Psoas muscle (tissue), 8 donors: ENCODE results near the gene PHF20. TPM values are rescaled to one million over a fixed set of nuclear protein-coding genes. Genes with fewer than 3 reads are reported as not detected.
"Not testable (repeated sequence)": the region's sequence is repeated elsewhere in the genome, so short reads cannot be mapped to it uniquely, and the experiment has no call there.

Source experiments
- ATAC-seq, 4 donors: fragments of 200-7000 bp; cut with Tn5 transposase; one replicate each; pipeline ENCODE4 v1.9.1; 2020; ENCODE audit warnings: moderate library complexity in 3 of 4, mild to moderate bottlenecking in 2 of 4
- DNase-seq, 2 donors: peaks; one replicate each; pipeline ENCODE4 v3.0.0-alpha.2; 2020
- H3K27ac ChIP-seq: fragments of 200-600 bp; one replicate; pipeline ENCODE4 v1.8.0; 2022
- H3K27me3 ChIP-seq, 3 donors: fragments of 200-600 bp in 1 of 3; one replicate each; pipeline versions ENCODE4 v1.6.1 to v1.8.0; 2013 to 2022; ENCODE audit warnings: low read length in 2 of 3, mild to moderate bottlenecking in 2 of 3, moderate library complexity in 1 of 3; ENCODE audit not compliant: insufficient read depth in 3 of 3
- H3K36me3 ChIP-seq, 2 donors: fragments of 200-600 bp in 1 of 2; one replicate each; pipeline versions ENCODE4 v1.6.1 to v1.8.0; 2013 to 2022; ENCODE audit warnings: low read depth in 1 of 2, mild to moderate bottlenecking in 1 of 2, moderate library complexity in 1 of 2; ENCODE audit not compliant: insufficient read depth in 1 of 2
- H3K4me1 ChIP-seq: fragments of 200-600 bp; one replicate; pipeline ENCODE4 v1.8.0; 2022
- H3K4me3 ChIP-seq: fragments of 200-600 bp; one replicate; pipeline ENCODE4 v1.8.0; 2022; ENCODE audit warnings: mild to moderate bottlenecking
- H3K9me3 ChIP-seq: fragments of 200-600 bp; one replicate; pipeline ENCODE4 v1.8.0; 2022
- WGBS, 3 donors: extraction: QIAGEN DNeasy Blood & Tissue Kit; methylation state at CpG; one replicate each; pipeline versions ENCODE4 v1.1.6 to v1.1.7; 2013; 5-methylcytosine and 5-hydroxymethylcytosine counted together
- intact Hi-C, 2 donors: fragments of 100-400 bp; cut with DNase I; formaldehyde crosslinking; loops; one replicate each; pipeline versions ENCODE4 v1.11.0 to v1.14.2; 2022
- polyA plus RNA-seq, 3 donors: library from polyadenylated mRNA; stranded (reverse); fragments of 200-250 nt; gene quantifications; one replicate each; pipeline ENCODE4 v1.2.3, GENCODE V29; 2013
- total RNA-seq, 4 donors: library from RNA; stranded (reverse); fragmentation: NEBNext Ultra II Directional in 2 of 4; extraction: Animal tissue kit (Norgen Biotek cat#: 25700) in 2 of 4; gene quantifications; one replicate each; pipeline versions ENCODE4 v1.2.1 to v1.2.4, GENCODE V29; 2021 to 2023
- TF ChIP-seq, protein P1 (sequence below): fragments of 200-600 bp; IDR thresholded peaks from one replicate; pipeline ENCODE4 v1.8.0; 2022; ENCODE audit warnings: antibody characterized with exemption
- donor health status: healthy with polysubstance abuse.
- donor health status: DM: no; HTN: no; CAD: no; lungs with moderate emphysema.
- donor health status: Bipolar disorder and iron deficiency.
- donor health status: healthy.
- donor health status: DM: yes; HTN: yes; CAD: no.
- donor health status: DM: no; HTN: no; CAD: no.
- donor health status: DM: no; HTN: no; CAD: no.
- donor health status: DM: yes; HTN: yes; CAD: no.

Gene PHF20
- total and polyA plus RNA-seq, 7 donors, result 32.1 to 97.9 (median 58.6) TPM

DNA sequence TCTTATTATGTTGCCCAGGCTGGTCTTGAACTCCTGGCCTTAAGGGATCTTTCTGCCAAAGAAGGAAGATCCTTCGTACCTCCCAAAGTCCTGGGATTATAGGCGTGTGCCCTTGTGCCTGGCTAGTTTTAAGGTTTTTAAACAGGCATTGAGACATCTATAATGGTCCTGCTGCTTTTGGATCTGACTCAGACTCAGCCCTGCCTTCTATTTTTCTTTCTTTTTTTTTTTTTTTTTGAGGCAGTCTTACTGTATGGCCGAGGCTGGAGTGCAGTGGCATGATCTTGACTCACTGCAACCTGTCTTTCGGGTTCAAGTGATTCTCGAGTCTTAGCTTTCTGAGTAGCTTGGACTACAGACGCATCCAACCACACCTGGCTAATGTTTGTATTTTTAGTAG is 73.7 kb downstream of the PHF20 start:
- ATAC-seq (peak in 1 of 4 donors; percentile 7), DNase-seq (no peak)
- peaks cover 18% of the 10 kb centered on the region for H3K4me1 ChIP-seq
- TF ChIP-seq, protein P1, sequence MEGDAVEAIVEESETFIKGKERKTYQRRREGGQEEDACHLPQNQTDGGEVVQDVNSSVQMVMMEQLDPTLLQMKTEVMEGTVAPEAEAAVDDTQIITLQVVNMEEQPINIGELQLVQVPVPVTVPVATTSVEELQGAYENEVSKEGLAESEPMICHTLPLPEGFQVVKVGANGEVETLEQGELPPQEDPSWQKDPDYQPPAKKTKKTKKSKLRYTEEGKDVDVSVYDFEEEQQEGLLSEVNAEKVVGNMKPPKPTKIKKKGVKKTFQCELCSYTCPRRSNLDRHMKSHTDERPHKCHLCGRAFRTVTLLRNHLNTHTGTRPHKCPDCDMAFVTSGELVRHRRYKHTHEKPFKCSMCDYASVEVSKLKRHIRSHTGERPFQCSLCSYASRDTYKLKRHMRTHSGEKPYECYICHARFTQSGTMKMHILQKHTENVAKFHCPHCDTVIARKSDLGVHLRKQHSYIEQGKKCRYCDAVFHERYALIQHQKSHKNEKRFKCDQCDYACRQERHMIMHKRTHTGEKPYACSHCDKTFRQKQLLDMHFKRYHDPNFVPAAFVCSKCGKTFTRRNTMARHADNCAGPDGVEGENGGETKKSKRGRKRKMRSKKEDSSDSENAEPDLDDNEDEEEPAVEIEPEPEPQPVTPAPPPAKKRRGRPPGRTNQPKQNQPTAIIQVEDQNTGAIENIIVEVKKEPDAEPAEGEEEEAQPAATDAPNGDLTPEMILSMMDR, result no peak
- no peaks in the 10 kb centered on the region for H3K27me3 ChIP-seq
- WGBS, 3 donors, result 86 to 98% (median 94%) methylated on average over 6 of the region's 6 CpGs
- H3K36me3 ChIP-seq, result peaks cover 6 to 62% of the 10 kb centered on the region in 2 donors
- H3K27ac ChIP-seq, result no peak overlapping the region
- no peak overlapping the region for H3K4me3 ChIP-seq
- no peaks in the 10 kb centered on the region for H3K9me3 ChIP-seq
- intact Hi-C loops, result no loop called here

DNA sequence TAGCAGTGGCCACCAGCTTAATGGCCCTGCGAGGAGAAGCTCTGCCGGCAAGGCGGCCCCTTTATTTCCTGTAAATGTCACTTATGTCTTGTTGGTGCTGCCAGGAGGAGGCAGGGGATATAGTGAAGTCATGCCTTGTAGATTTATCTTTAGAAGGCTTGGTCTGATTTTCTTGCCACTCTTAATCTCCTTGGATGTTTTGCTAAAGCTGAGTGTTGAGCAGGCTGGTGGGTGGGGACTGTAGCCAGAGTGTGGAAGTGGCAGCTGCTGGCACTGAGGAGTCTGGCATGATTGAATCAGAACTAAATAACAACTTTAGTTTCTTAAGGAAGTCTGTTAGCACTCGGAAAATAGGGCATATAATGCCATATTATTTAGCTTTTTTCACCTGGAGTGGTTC is 77.9 kb downstream of the PHF20 start:
- TF ChIP-seq, protein P1, result no peak
- peak overlapping the region; percentile 73 for H3K27ac ChIP-seq
- H3K36me3 ChIP-seq, result peaks cover 6 to 49% of the 10 kb centered on the region in 2 donors

DNA sequence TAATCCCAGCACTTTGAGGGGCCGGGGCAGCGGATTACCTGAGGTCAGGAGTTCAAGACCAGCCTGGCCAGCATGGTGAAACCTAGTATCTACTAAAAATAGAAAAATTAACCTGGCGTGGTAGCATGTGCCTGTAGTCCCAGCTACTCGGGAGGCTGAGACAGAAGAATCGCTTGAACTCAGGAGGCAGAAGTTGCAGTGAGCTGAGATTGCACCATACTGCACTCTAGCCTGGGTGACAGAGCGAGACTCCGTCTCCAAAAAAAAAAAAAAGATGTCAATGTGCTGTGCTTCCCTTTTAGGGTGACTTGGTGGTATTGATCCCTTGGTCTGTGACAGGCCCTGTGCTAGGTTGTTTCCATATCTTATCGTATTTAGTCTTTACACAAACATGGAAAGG is 79.8 kb downstream of the PHF20 start:
- Histone ChIP-seq H3K36me3 (peaks cover 6 to 32% of the 10 kb centered on the region in 2 donors), H3K4me1 (peaks cover 38% of the 10 kb centered on the region), H3K27ac (peak overlapping the region; percentile 72)
- H3K4me3 ChIP-seq, intact Hi-C loops, H3K27me3 ChIP-seq, DNase-seq, H3K9me3 ChIP-seq: not testable (repeated sequence)
- peak; percentile 18 to 67 (median 57) for ATAC-seq
- 36 to 63% (median 44%) methylated on average over 8 of the region's 8 CpGs for WGBS, 3 donors

More for the DNA sequence above, 77.9 kb downstream of the PHF20 start:
- ATAC-seq (peak; percentile 60 to 79 (median 73)), DNase-seq (no peak)
- no peaks in the 10 kb centered on the region for H3K27me3 ChIP-seq
- no peak overlapping the region for H3K4me3 ChIP-seq
- WGBS, 3 donors, result 32 to 59% (median 33%) methylated on average over 4 of the region's 4 CpGs
- H3K9me3 ChIP-seq, result no peaks in the 10 kb centered on the region
- intact Hi-C loops, result no loop called here
- peaks cover 35% of the 10 kb centered on the region for H3K4me1 ChIP-seq

DNA sequence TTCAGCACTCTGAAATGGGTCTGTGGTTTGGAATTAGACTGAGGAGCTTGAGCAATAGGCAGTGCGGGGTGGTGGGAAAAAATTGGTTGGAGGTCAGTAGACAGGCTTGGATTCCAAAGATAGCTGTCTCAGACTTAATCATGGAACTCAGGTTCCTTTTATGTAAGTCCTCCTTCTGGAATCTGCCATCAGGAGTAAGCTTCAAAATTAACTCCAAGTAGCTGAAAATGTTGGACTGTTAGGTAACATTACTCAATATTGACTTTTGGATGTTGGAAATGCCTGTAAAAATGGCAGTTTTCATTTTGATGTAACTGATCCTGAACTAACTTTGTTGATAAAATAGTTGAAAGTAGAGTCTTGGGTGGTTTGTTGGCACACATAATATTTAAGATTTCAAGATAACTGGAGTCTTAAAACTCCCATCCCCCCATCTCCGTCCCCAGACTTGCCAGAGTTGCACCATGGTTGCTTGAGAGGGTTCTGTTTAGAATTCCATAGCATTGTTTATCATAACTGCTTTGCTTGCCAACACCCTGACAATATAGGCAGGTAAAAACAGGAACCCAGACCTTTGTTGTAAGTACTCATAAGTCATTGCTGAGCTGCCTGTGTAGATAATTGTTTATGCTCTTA is 83.0 kb downstream of the PHF20 start:
- 82 to 95% (median 88%) methylated on average over 2 of the region's 2 CpGs for WGBS, 3 donors
- intact Hi-C loops, result no loop called here
- DNase-seq, result no peak
- H3K27me3 ChIP-seq, result no peaks in the 10 kb centered on the region
- H3K9me3 ChIP-seq, result no peaks in the 10 kb centered on the region
- TF ChIP-seq, protein P1, result no peak
- peaks cover 0 to 13% of the 10 kb centered on the region in 2 donors for H3K36me3 ChIP-seq
- no peak overlapping the region for H3K4me3 ChIP-seq
- no peak for ATAC-seq
- no peak overlapping the region for H3K27ac ChIP-seq
- peaks cover 30% of the 10 kb centered on the region for H3K4me1 ChIP-seq

DNA sequence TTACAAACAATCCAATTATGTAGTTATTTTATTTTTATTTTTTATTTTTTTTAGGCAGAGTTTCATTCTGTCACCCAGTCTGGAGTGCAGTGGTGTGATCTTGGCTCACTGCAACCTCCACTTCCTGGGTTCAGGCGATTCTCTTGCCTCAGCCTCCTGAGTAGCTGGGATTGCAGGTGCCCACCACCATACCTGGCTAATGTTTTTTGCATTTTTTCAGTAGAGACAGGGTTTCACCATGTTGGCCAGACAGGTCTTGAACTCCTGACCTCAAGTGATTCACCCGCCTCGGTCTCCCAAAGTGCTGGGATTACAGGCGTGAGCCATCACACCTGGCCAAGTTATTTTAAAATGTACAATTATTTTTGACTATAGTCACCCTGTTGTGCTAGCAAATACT is 83.8 kb downstream of the PHF20 start:
- ATAC-seq, H3K27ac ChIP-seq, H3K27me3 ChIP-seq, intact Hi-C loops, DNase-seq, H3K9me3 ChIP-seq, H3K4me3 ChIP-seq: not testable (repeated sequence)
- Histone ChIP-seq H3K36me3 (peaks cover 0 to 13% of the 10 kb centered on the region in 2 donors), H3K4me1 (peaks cover 29% of the 10 kb centered on the region)
- WGBS, 3 donors, result 83 to 92% (median 91%) methylated on average over 4 of the region's 4 CpGs
